Mammary epithelial cell (primary cell): ENCODE results near the gene NPC2.
A peak's percentile ranks its signal among the peaks of the same experiment; 100 is the strongest.

Source experiments
- EZH2 ChIP-seq: IDR thresholded peaks from 2 replicates; pipeline ENCODE4 v1.6.1; 2012; ENCODE audit warnings: low read length, inconsistent platforms, borderline replicate concordance
- TF ChIP-seq, protein P1 (sequence below), 2 donors: IDR thresholded peaks in 1 of 2; conservative IDR thresholded peaks in 1 of 2; 2 replicates each; pipeline ENCODE4 v1.5.1; 2011 to 2012; ENCODE audit warnings: inconsistent platforms in 2 of 2, low read length in 2 of 2, mild to moderate bottlenecking in 2 of 2, control low read depth in 1 of 2, low read depth in 1 of 2; ENCODE audit not compliant: insufficient read depth in 1 of 2; ENCODE audit errors: extremely low read depth in 1 of 2

DNA sequence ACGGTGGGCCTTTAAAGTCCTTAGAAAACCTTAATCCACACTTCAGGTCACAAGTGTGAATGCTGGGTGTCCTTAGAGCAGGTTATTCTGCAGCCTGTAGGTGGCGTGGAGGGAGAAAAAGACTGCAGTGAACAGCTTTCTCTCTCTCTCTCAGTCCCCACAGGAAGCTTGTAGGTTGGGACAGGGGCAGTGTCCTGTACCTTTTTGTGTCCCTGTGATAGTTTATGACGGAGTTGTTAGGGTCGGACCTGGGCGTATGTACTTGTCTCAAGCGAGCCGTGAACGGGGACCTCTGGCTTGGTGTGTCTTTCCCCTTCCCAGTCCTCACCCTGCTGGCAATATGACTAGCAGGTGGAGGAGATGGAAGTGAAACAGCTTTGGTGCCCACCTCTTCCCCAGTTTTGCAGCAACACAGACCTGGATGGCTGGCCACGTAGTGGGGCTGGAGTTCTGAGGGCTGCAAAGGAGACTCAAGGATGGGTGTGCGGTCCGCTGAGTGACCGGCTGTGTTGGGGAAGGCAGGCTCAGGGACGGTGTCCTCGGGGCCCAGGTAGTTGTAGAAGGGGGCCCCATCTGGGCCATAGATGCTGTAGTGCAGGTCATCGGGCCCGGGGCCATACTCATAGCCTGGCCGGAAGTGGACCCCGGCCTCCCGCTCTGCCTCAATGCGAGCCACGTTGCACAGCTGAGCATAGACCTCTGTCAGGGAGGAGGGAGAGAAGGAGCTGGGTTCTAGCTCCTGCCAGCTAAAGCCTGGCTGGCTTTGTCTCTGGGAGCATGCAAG is 9.3 kb upstream of the NPC2 start:
- TF ChIP-seq, protein P1, sequence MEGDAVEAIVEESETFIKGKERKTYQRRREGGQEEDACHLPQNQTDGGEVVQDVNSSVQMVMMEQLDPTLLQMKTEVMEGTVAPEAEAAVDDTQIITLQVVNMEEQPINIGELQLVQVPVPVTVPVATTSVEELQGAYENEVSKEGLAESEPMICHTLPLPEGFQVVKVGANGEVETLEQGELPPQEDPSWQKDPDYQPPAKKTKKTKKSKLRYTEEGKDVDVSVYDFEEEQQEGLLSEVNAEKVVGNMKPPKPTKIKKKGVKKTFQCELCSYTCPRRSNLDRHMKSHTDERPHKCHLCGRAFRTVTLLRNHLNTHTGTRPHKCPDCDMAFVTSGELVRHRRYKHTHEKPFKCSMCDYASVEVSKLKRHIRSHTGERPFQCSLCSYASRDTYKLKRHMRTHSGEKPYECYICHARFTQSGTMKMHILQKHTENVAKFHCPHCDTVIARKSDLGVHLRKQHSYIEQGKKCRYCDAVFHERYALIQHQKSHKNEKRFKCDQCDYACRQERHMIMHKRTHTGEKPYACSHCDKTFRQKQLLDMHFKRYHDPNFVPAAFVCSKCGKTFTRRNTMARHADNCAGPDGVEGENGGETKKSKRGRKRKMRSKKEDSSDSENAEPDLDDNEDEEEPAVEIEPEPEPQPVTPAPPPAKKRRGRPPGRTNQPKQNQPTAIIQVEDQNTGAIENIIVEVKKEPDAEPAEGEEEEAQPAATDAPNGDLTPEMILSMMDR (conservative IDR thresholded peaks at IDR 0.05 in 1 of 2, IDR thresholded peaks at IDR 0.05 in 1 of 2; ENCODE audit: extremely low read depth in 1 of 2, insufficient read depth in 1 of 2, low read depth in 1 of 2, low read length in 2 of 2), result peak; percentile 58 to 80
- TF ChIP-seq EZH2, result no peak
